Panc1 (cell line): Measurements from ENCODE around the gene FBLN2. TPM values are rescaled to one million over a fixed set of nuclear protein-coding genes. Genes with fewer than 3 reads are reported as not detected.

Experiments
- ATAC-seq: fragments of 200-7000 bp; cut with Tn5 transposase; 2 replicates; pipeline ENCODE4 v1.9.1; 2020; ENCODE audit warnings: mild to moderate bottlenecking, moderate library complexity
- BruUV-seq: library from RNA; stranded (reverse); fragments of 400-500 nt; replicated peaks from 2 replicates; lab custom pipeline; 2021; lab: Mats Ljungman, UMichigan
- CTCF ChIA-PET: fragments of 300-600 bp; sonication (Branson Sonifier 250); formaldehyde crosslinking; loops from one replicate; lab custom pipeline; 2022; ENCODE audit warnings: antibody characterized with exemption; lab: Charles Lee
- POLR2A ChIA-PET: fragments of 300-600 bp; sonication (Branson Sonifier 250); formaldehyde crosslinking; loops from one replicate; lab custom pipeline; 2022; ENCODE audit warnings: antibody characterized with exemption; lab: Charles Lee
- DNase-seq: peaks from one replicate; pipeline ENCODE4 v3.0.0-alpha.2; 2010; ENCODE audit warnings: low read depth, low spot score
- H3K27ac ChIP-seq: 2 replicates; pipeline ENCODE4 v1.5.1; 2011; ENCODE audit warnings: mild to moderate bottlenecking, low read length, inconsistent platforms
- H3K27me3 ChIP-seq: fragments of 200-500 bp; sonication (Bioruptor generic); 2 replicates; pipeline ENCODE4 v1.6.0; 2014; ENCODE audit warnings: low read length, inconsistent platforms; ENCODE audit not compliant: control insufficient read depth, insufficient read depth
- H3K36me3 ChIP-seq: fragments of 200-500 bp; sonication (Bioruptor generic); 2 replicates; pipeline ENCODE4 v1.5.1; 2014; ENCODE audit warnings: inconsistent platforms, mild to moderate bottlenecking, low read length, moderate library complexity; ENCODE audit not compliant: control insufficient read depth, insufficient read depth
- H3K4me1 ChIP-seq: 2 replicates; pipeline ENCODE4 v1.5.1; 2011; ENCODE audit warnings: inconsistent platforms, mild to moderate bottlenecking, low read length, moderate library complexity; ENCODE audit not compliant: control insufficient read depth, insufficient read depth
- H3K4me3 ChIP-seq, 2 experiments: 2 replicates each; pipeline ENCODE4 v1.5.1; 2011 to 2012; ENCODE audit warnings: low read depth in 2 of 2, low read length in 2 of 2, mild to moderate bottlenecking in 2 of 2, inconsistent platforms in 1 of 2, moderate library complexity in 1 of 2
- H3K9me3 ChIP-seq: fragments of 200-500 bp; sonication (Bioruptor generic); 2 replicates; pipeline ENCODE4 v1.5.1; 2014; ENCODE audit warnings: low read depth, mild to moderate bottlenecking, inconsistent platforms, low read length, moderate library complexity; ENCODE audit not compliant: control insufficient read depth, insufficient read depth
- POLR2AphosphoS5 ChIP-seq: IDR thresholded peaks from 2 replicates; pipeline ENCODE4 v1.6.1; 2012; ENCODE audit warnings: mild to moderate bottlenecking, low read depth, low read length, moderate library complexity
- REST ChIP-seq, 2 experiments: IDR thresholded peaks; 2 replicates each; pipeline ENCODE4 v1.6.1; 2011 to 2012; ENCODE audit warnings: low read depth in 2 of 2, control low read depth in 1 of 2, low read length in 1 of 2, mild to moderate bottlenecking in 1 of 2, moderate library complexity in 1 of 2; ENCODE audit not compliant: insufficient read depth in 1 of 2
- SIN3A ChIP-seq: IDR thresholded peaks from 2 replicates; pipeline ENCODE4 v1.6.1; 2012; ENCODE audit warnings: low read depth, mild to moderate bottlenecking, low read length, moderate library complexity, borderline replicate concordance; ENCODE audit not compliant: insufficient read depth
- TCF7L2 ChIP-seq: IDR thresholded peaks from 2 replicates; pipeline ENCODE4 v1.6.1; 2011; ENCODE audit warnings: mild to moderate bottlenecking, low read depth, low read length, inconsistent platforms
- in situ Hi-C: cut with HindIII; loops from 2 replicates; pipeline ENCODE4 v1.10.0; 2016; ENCODE audit warnings: low sequenced_read_pairs, low pct_unique_long_range_greater_than_20kb
- intact Hi-C: fragments of 100-400 bp; cut with micrococcal nuclease; formaldehyde crosslinking; loops from one replicate; pipeline ENCODE4 v1.10.0; 2022; ENCODE audit not compliant: unreplicated experiment
- total RNA-seq: library from RNA; stranded (reverse); gene quantifications from one replicate; pipeline ENCODE4 v1.2.1, GENCODE V29; 2021; ENCODE audit not compliant: unreplicated experiment
- TF ChIP-seq, protein P1 (sequence below): fragments of 450-650 bp; IDR thresholded peaks from 2 replicates; pipeline ENCODE4 v1.5.1; 2017; ENCODE audit warnings: mild to moderate bottlenecking

FBLN2 gene
- total RNA-seq, 1 experiment from 2014 or later = 0.44 TPM

DNA sequence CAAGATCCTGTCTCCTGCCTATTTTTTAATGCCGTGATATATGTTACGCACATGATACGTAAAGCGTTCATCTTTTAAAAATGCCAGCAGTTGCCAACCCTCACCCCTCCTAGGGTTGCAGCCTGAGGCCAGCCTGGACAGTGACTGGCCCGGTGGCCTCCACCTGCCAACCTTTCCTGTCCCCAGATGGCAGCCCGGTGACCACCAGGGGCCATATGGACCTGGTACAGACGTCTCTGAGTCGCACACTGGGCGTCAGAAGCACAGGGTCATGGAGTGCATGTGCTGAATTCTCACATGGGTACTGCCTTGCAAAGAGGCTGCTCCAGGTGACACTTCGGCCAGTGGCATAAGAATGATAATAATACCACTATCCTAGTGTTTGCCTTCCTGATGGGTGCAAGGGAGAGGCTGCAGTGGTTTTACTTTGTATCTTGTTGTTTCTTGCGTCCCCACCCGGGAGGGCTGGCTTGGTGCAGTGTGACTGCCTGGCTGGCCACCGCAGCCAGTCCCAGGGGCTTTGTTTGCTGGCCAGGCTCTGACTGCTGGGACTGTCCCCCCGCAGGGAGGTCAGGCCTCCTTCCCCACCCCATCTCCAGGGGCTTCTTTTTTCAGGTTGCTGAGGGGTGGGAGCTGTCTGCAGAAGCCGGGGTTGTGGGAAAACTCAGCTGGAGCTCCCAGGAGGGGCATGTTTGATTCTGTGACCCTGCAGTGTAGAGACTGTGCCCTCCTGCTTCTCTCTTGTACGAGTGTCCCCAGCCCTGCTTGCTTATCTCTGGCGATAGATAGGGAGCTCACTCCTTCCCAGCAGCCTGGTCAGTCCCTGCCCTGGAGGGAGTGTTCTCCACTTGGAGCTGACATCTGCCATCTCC is 16.9 kb downstream of the FBLN2 start:
- Histone ChIP-seq H3K36me3 (no peaks in the 10 kb centered on the region), H3K27ac (no peak overlapping the region), H3K4me3 (no peak overlapping the region), H3K9me3 (no peaks in the 10 kb centered on the region), H3K4me1 (no peaks in the 10 kb centered on the region), H3K27me3 (no peaks in the 10 kb centered on the region)
- DNase-seq = no peak
- ATAC-seq = no peak
- CTCF ChIA-PET = no interaction called here
- no TSS peak for BruUV-seq
- intact Hi-C loops = no loop called here
- POLR2A ChIA-PET = no interaction called here
- TF ChIP-seq, protein P1, sequence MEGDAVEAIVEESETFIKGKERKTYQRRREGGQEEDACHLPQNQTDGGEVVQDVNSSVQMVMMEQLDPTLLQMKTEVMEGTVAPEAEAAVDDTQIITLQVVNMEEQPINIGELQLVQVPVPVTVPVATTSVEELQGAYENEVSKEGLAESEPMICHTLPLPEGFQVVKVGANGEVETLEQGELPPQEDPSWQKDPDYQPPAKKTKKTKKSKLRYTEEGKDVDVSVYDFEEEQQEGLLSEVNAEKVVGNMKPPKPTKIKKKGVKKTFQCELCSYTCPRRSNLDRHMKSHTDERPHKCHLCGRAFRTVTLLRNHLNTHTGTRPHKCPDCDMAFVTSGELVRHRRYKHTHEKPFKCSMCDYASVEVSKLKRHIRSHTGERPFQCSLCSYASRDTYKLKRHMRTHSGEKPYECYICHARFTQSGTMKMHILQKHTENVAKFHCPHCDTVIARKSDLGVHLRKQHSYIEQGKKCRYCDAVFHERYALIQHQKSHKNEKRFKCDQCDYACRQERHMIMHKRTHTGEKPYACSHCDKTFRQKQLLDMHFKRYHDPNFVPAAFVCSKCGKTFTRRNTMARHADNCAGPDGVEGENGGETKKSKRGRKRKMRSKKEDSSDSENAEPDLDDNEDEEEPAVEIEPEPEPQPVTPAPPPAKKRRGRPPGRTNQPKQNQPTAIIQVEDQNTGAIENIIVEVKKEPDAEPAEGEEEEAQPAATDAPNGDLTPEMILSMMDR = no peak
- TF ChIP-seq TCF7L2 (no peak), REST (IDR thresholded peaks at IDR 0.05; ENCODE audit: insufficient read depth in 1 of 2, low read depth in 2 of 2, low read length in 1 of 2) (no peak), POLR2AphosphoS5 (no peak), SIN3A (no peak)
- in situ Hi-C loops = no loop called here

- H3K4me3 ChIP-seq = no peak overlapping the region
- no peaks in the 10 kb centered on the region for H3K4me1 ChIP-seq
- intact Hi-C loops (no loop called here), in situ Hi-C loops (no loop called here)
- H3K9me3 ChIP-seq = no peaks in the 10 kb centered on the region
- DNase-seq = no peak
- BruUV-seq = no TSS peak
- TF ChIP-seq SIN3A = no peak
- TF ChIP-seq, protein P1 = no peak
- no peak for TF ChIP-seq TCF7L2
- no peak for TF ChIP-seq REST (IDR thresholded peaks at IDR 0.05; ENCODE audit: insufficient read depth in 1 of 2, low read depth in 2 of 2, low read length in 1 of 2)
- TF ChIP-seq POLR2AphosphoS5 = no peak
- ChIA-PET POLR2A (no interaction called here), CTCF (no interaction called here)
- H3K27ac ChIP-seq = no peak overlapping the region
- ATAC-seq = no peak
- H3K27me3 ChIP-seq = no peaks in the 10 kb centered on the region
- H3K36me3 ChIP-seq = no peaks in the 10 kb centered on the region
These were observed 17.5 kb downstream of the FBLN2 start for GRCh38 chr3:13566453-13566748.
